Stimulated activated effector memory CD8-positive, alpha-beta T cell treated with anti-CD3 and anti-CD28 coated beads, Interleukin-12 subunit alpha, Interleukin-12 subunit beta, amount 100 ng/mL, for 72 hours (primary cell): ENCODE measurements around the gene ING4.

Experiments used
- ATAC-seq: fragments of 150-1000 bp; cut with Tn5 transposase; 2 replicates; pipeline ENCODE4 v1.10.0; 2021
- DNase-seq, 2 donors: peaks; one replicate each; pipeline ENCODE4 v3.0.0; 2021 to 2022; ENCODE audit warnings: low spot score in 2 of 2
- H3K27ac Mint-ChIP-seq: one replicate; pipeline ENCODE4 v1.8.0; 2022; ENCODE audit warnings: mild to moderate bottlenecking, mixed read lengths
- H3K36me3 Mint-ChIP-seq: one replicate; pipeline ENCODE4 v1.8.0; 2022; ENCODE audit warnings: mild to moderate bottlenecking, mixed read lengths
- H3K4me1 Mint-ChIP-seq: one replicate; pipeline ENCODE4 v1.8.0; 2022; ENCODE audit warnings: mixed read lengths
- H3K4me3 Mint-ChIP-seq: one replicate; pipeline ENCODE4 v1.8.0; 2022; ENCODE audit warnings: mild to moderate bottlenecking, mixed read lengths
- H3K9me3 Mint-ChIP-seq: one replicate; pipeline ENCODE4 v1.8.0; 2022; ENCODE audit warnings: mixed read lengths

The ING4 gene

GRCh38 chr12:6694701-6695100, 31.8 kb upstream of the ING4 start:
- ATAC-seq (peak; percentile 4), DNase-seq (no peak)
- Mint-ChIP-seq H3K4me1 (peaks cover 36% of the 10 kb centered on the region), H3K27ac (peak overlapping the region; percentile 58), H3K4me3 (no peak overlapping the region), H3K9me3 (no peaks in the 10 kb centered on the region), H3K36me3 (peaks cover 5% of the 10 kb centered on the region)

- DNase-seq = no peak
- H3K9me3 Mint-ChIP-seq = no peaks in the 10 kb centered on the region
- H3K4me3 Mint-ChIP-seq = no peak overlapping the region
- ATAC-seq = no peak
- H3K4me1 Mint-ChIP-seq = peaks cover 28% of the 10 kb centered on the region
- H3K27ac Mint-ChIP-seq = peak overlapping the region; percentile 71
- H3K36me3 Mint-ChIP-seq = peaks cover 13% of the 10 kb centered on the region
These were observed 31.0 kb upstream of the ING4 start for GRCh38 chr12:6693832-6694355.

GRCh38 chr12:6692888-6693287, 30.0 kb upstream of the ING4 start:
- no peak for ATAC-seq
- H3K4me1 Mint-ChIP-seq = peaks cover 28% of the 10 kb centered on the region

GRCh38 chr12:6691473-6691872, 28.6 kb upstream of the ING4 start:
- DNase-seq = no peak
- no peak for ATAC-seq
- Mint-ChIP-seq H3K4me1 (peaks cover 40% of the 10 kb centered on the region), H3K36me3 (peaks cover 38% of the 10 kb centered on the region), H3K9me3 (no peaks in the 10 kb centered on the region), H3K27ac (no peak overlapping the region), H3K4me3 (peak overlapping the region; percentile 84)

More at GRCh38 chr12:6692888-6693287, 30.0 kb upstream of the ING4 start:
- no peak for DNase-seq
- H3K9me3 Mint-ChIP-seq = no peaks in the 10 kb centered on the region
- no peak overlapping the region for H3K4me3 Mint-ChIP-seq
- H3K27ac Mint-ChIP-seq = peak overlapping the region; percentile 71
- H3K36me3 Mint-ChIP-seq = peaks cover 23% of the 10 kb centered on the region

GRCh38 chr12:6688999-6689882, 26.3 kb upstream of the ING4 start, which contains the start of gene ZNF384:
Gene ZNF384 (minus strand): TSS chr12:6689375. CDS start chr12:6679520, 9,855 bp downstream.
- H3K27ac Mint-ChIP-seq = peak within 1 kb of the TSS; percentile 97
- peaks cover 61% of the 10 kb centered on the region for H3K4me1 Mint-ChIP-seq
- ATAC-seq (peak; percentile 89), DNase-seq (peak; percentile 78 to 96)
- H3K9me3 Mint-ChIP-seq = no peaks in the 10 kb centered on the region
- H3K4me3 Mint-ChIP-seq = peak within 1 kb of the TSS; percentile 84
- H3K36me3 Mint-ChIP-seq = peaks cover 60% of the 10 kb centered on the region

GRCh38 chr12:6688543-6688998, 25.7 kb upstream of the ING4 start:
- peaks cover 67% of the 10 kb centered on the region for H3K36me3 Mint-ChIP-seq
- peak; percentile 23 for ATAC-seq
- H3K4me1 Mint-ChIP-seq = peaks cover 59% of the 10 kb centered on the region
- no peaks in the 10 kb centered on the region for H3K9me3 Mint-ChIP-seq
- no peak for DNase-seq
- H3K4me3 Mint-ChIP-seq = peak overlapping the region; percentile 84
- H3K27ac Mint-ChIP-seq = peak overlapping the region; percentile 97

- DNase-seq (no peak), ATAC-seq (no peak)
- peaks cover 56% of the 10 kb centered on the region for H3K4me1 Mint-ChIP-seq
- peak overlapping the region; percentile 71 for H3K27ac Mint-ChIP-seq
- peaks cover 94% of the 10 kb centered on the region for H3K36me3 Mint-ChIP-seq
- H3K4me3 Mint-ChIP-seq = peak overlapping the region; percentile 84
- H3K9me3 Mint-ChIP-seq = no peaks in the 10 kb centered on the region
These were observed 22.9 kb upstream of the ING4 start for GRCh38 chr12:6685814-6686213.

GRCh38 chr12:6684609-6685008, 21.7 kb upstream of the ING4 start:
- Mint-ChIP-seq H3K4me3 (peak overlapping the region; percentile 19), H3K36me3 (peaks cover 100% of the 10 kb centered on the region), H3K27ac (peak overlapping the region; percentile 71), H3K9me3 (no peaks in the 10 kb centered on the region), H3K4me1 (peaks cover 50% of the 10 kb centered on the region)
- ATAC-seq (peak; percentile 52), DNase-seq (peak; percentile 40 to 70)

- no peak for DNase-seq
- ATAC-seq = no peak
- Mint-ChIP-seq H3K27ac (no peak overlapping the region), H3K4me3 (no peak overlapping the region), H3K4me1 (no peaks in the 10 kb centered on the region), H3K36me3 (peaks cover 100% of the 10 kb centered on the region), H3K9me3 (no peaks in the 10 kb centered on the region)
These were observed 14.0 kb upstream of the ING4 start for GRCh38 chr12:6676962-6677361.

GRCh38 chr12:6672143-6672542, 9.2 kb upstream of the ING4 start:
- Mint-ChIP-seq H3K4me3 (no peak overlapping the region), H3K27ac (peak overlapping the region; percentile 79), H3K9me3 (no peaks in the 10 kb centered on the region), H3K4me1 (no peaks in the 10 kb centered on the region), H3K36me3 (peaks cover 100% of the 10 kb centered on the region)
- ATAC-seq (no peak), DNase-seq (no peak)

- Mint-ChIP-seq H3K4me3 (no peak overlapping the region), H3K27ac (peak overlapping the region; percentile 61), H3K36me3 (peaks cover 93% of the 10 kb centered on the region), H3K4me1 (peaks cover 13% of the 10 kb centered on the region), H3K9me3 (no peaks in the 10 kb centered on the region)
- ATAC-seq (no peak), DNase-seq (no peak)
These were observed 4.8 kb upstream of the ING4 start for GRCh38 chr12:6667559-6668210.

- peaks cover 24% of the 10 kb centered on the region for H3K4me1 Mint-ChIP-seq
- H3K27ac Mint-ChIP-seq = peak overlapping the region; percentile 26
- no peak overlapping the region for H3K4me3 Mint-ChIP-seq
- ATAC-seq (no peak), DNase-seq (no peak)
- no peaks in the 10 kb centered on the region for H3K9me3 Mint-ChIP-seq
- peaks cover 80% of the 10 kb centered on the region for H3K36me3 Mint-ChIP-seq
These were observed 3.3 kb upstream of the ING4 start for GRCh38 chr12:6666211-6666610.

GRCh38 chr12:6664902-6665301, 2.0 kb upstream of the ING4 start:
- Mint-ChIP-seq H3K4me3 (no peak overlapping the region), H3K36me3 (peaks cover 68% of the 10 kb centered on the region), H3K27ac (no peak overlapping the region), H3K9me3 (no peaks in the 10 kb centered on the region), H3K4me1 (peaks cover 24% of the 10 kb centered on the region)
- ATAC-seq = no peak
- DNase-seq = no peak

GRCh38 chr12:6662602-6662905, 365 bp downstream of the ING4 start:
- DNase-seq (no peak), ATAC-seq (peak; percentile 45)
- Mint-ChIP-seq H3K4me3 (peak overlapping the region; percentile 87), H3K4me1 (peaks cover 36% of the 10 kb centered on the region), H3K27ac (peak overlapping the region; percentile 95), H3K36me3 (peaks cover 68% of the 10 kb centered on the region), H3K9me3 (no peaks in the 10 kb centered on the region)

GRCh38 chr12:6653987-6654386, 8.9 kb downstream of the ING4 start:
- no peak for DNase-seq
- H3K36me3 Mint-ChIP-seq = peaks cover 92% of the 10 kb centered on the region
- H3K27ac Mint-ChIP-seq = no peak overlapping the region
- peaks cover 10% of the 10 kb centered on the region for H3K4me1 Mint-ChIP-seq
- no peaks in the 10 kb centered on the region for H3K9me3 Mint-ChIP-seq
- no peak overlapping the region for H3K4me3 Mint-ChIP-seq
- ATAC-seq = no peak
